ENCODE data around the gene CCPG1.
"Not testable (repeated sequence)": the region's sequence is repeated elsewhere in the genome, so short reads cannot be mapped to it uniquely, and the experiment has no call there.

The CCPG1 gene, protein sequence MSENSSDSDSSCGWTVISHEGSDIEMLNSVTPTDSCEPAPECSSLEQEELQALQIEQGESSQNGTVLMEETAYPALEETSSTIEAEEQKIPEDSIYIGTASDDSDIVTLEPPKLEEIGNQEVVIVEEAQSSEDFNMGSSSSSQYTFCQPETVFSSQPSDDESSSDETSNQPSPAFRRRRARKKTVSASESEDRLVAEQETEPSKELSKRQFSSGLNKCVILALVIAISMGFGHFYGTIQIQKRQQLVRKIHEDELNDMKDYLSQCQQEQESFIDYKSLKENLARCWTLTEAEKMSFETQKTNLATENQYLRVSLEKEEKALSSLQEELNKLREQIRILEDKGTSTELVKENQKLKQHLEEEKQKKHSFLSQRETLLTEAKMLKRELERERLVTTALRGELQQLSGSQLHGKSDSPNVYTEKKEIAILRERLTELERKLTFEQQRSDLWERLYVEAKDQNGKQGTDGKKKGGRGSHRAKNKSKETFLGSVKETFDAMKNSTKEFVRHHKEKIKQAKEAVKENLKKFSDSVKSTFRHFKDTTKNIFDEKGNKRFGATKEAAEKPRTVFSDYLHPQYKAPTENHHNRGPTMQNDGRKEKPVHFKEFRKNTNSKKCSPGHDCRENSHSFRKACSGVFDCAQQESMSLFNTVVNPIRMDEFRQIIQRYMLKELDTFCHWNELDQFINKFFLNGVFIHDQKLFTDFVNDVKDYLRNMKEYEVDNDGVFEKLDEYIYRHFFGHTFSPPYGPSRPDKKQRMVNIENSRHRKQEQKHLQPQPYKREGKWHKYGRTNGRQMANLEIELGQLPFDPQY

DNA sequence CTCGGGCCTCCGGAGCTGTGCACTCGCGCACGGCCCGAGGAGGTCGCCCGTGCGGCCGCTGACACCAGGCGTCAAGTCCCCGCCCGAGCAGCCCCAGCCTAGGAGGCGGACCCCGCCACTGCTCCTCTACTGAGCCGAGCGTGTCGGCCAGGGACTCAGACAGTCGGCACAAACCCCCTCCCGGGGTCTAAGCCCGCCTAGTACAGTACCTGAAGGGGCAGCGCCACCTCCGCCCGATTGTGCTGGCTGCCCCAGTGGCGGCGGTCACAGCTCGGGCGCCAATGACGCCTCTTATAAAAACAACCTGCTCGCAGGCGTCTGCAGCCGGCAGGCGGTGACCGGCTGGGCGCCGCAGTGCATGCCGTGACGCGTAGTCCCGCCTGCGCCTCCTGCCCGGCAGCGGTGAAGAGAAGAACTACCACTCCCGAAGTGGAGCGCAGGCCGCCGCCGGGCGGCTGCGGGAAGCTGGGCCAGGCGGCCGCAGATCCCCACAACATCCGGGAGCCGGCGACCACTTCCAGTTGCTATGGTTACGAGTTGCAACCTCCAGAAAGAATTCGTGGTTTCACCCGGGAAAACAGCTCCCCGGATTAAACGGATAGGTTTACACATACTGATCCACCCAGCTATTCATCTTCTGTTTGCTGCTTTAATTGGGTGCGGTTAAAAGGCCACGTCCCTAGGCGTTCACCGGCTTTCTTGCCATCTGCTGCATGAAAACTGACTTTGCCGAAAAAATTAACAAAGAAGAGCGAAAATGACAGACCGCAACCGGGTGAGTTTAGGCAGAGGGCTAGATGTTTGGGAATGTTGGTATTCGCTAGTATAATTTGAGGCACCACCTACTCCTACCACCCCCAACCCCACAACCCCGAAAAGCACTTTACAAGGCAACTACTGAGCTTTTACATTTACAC, at the start of gene CCPG1, which contains the start of gene PIERCE2:
TSS of gene CCPG1 (minus strand) at position 348 of the 917 bp plus-strand sequence. CDS start 18,935 bp downstream, outside the sequence.
TSS of gene PIERCE2 (plus strand) at position 484 of the 917 bp plus-strand sequence. CDS start at position 758, 274 bp downstream.
- DNase-seq = peak; percentile 97

DNA sequence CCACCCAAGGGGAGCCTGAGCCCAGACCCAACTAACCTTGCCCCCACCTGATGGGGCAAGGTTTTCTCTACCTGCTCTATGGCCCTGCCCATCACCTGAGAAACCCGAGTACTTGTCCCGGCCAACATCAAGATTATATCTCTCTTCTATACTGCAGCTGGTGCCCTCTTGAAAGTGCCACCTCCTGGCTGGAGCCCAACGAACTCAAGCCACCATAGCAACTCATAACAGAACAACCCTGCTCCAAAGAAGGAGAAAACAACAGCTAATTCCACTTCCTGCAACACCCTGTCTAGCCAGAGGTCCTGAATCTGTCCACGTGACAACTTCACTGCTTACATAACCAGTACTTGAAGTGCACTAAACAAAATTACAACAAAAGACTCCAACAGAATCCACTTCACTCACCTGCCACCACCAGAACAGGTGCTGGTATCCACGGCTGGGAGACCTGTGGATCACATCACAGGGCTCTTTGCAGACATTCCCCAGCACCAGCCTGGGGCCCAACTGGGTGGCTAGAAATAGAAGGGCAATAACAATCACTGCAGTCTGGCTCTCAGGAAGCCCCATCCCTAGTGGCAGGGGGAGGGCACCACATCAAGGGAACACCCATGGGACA, 49.4 kb upstream of the CCPG1 start:
- DNase-seq = no peak

GRCh38 chr15:55447030-55447394, 38.9 kb upstream of the CCPG1 start:
- DNase-seq = not testable (repeated sequence)

GRCh38 chr15:55446379-55447029, 38.3 kb upstream of the CCPG1 start:
- not testable (repeated sequence) for DNase-seq

DNA sequence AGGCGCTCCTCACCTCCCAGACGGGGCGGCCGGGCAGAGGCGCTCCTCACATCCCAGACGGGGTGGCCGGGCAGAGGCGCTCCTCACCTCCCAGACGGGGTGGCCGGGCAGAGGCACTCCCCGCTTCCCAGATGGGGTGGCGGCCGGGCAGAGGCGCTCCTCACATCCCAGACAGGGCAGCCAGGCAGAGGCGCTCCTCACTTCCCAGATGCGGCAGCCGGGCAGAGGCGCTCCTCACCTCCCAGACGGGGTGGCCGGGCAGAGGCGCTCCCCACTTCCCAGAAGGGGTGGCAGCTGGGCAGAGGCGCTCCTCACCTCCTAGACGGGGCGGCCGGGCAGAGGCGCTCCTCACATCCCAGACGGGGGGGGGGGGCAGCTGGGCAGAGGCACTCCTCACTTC, 37.8 kb upstream of the CCPG1 start:
- not testable (repeated sequence) for DNase-seq

DNA sequence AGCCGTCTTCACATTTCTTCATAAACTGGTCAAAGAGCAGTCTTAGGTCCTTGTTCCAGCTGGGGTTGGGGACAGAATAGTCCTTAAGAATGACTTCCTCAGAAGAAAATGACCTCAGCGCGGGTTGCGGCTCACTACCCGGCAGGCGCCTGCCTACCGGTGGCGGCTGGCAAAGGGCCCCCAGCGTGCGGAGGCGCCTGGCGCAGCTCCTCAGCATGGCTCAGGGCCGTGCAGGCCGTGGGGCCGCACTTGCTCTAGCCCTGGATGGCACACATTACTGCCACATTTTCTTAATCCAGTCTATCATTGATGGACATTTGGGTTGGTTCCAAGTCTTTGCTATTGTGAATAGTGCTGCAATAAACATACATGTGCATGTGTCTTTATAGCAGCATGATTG, 35.0 kb upstream of the CCPG1 start:
- not testable (repeated sequence) for DNase-seq

- DNase-seq = peak; percentile 85
Measured at GRCh38 chr15:55434989-55435825, 27.0 kb upstream of the CCPG1 start.

DNA sequence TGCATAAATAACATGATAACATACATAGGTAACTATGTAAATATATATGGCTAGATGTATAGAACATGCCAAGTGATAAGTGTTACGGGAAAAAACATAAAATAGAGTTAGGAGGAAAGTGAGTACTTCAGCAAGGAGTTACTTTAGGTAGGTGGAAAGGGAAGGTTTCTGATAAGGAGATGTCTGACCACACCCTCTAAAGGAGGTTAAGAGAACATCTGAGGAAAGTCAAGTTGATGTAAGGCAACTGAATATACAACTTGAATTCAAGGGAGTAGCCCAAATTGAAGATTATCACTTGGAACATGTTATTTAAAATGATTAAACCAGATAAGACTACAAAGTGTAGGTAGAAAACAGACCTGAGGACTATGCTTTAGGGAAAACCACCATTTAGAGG, 13.9 kb upstream of the CCPG1 start:
- peak; percentile 29 for DNase-seq

DNA sequence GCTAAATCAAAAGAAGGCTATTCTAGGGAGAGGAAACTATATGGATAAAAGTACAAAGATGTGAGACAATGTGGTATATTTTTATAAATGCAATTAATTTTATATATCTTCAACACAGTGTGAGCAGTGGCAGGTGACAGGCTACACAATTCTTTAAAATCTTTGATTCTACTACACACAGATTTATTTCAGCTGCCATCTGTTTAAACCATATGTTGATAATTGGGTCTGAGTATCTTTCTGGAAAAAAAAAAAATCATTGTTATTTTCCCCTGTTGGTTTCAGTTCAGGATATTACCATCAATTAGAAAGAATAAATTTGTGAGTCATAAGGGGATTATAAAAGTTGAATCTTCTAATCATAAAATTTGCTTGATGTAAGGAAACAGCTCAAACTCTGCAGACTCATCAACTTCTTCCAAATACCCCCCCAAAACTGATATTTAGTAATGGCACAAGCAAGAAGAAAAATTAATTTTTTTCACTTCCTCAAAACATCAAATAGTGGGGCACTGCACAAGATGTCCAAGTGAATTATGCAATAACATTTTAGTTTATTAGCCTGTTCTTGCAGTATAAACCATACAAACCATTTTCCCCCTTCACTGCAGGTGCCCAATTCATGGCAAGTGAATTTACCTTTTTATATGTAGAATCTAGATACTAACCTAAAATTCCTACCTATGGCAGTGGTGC, 12.2 kb upstream of the CCPG1 start:
- no peak for DNase-seq

DNA sequence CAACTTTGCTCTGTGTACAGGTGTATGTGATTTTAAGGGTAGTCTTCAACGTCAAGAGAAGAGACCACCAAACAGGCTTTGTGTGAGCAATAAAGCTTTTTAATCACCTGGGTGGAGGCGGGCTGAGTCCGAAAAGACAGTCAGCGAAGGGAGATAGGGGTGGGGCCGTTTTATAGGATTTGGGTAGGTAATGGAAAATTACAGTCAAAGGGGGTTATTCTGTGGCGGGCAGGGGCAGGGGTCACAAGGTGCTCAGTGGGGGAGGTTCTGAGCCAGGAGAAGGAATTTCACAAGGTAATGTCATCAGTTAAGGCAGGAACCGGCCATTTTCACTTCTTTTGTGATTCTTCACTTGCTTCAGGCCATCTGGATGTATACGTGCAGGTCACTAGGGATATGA, 9.5 kb upstream of the CCPG1 start:
- DNase-seq = not testable (repeated sequence)

GRCh38 chr15:55408976-55409375, 817 bp upstream of the CCPG1 start:
- not testable (repeated sequence) for DNase-seq

GRCh38 chr15:55407498-55408011, 604 bp downstream of the CCPG1 start:
- DNase-seq = no peak

DNA sequence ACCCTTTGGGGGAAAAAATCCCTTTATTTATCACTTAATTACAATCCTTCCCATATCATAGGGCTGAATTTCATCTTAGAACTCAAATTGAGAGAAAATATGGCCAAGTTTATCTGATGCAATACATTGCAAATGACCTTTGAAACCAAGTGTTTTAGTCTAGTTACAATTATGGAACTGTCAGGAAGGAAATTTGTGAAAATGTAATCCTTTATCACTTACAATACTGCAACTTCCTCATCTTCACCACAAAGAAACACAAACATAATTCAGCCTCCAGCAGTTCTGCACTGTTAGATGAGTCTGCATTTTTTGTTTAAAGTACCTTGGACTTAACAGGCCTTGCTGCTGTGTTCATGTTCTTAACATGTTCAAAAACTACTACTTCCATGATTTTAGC, 4.6 kb downstream of the CCPG1 start:
- DNase-seq = peak; percentile 93

DNA sequence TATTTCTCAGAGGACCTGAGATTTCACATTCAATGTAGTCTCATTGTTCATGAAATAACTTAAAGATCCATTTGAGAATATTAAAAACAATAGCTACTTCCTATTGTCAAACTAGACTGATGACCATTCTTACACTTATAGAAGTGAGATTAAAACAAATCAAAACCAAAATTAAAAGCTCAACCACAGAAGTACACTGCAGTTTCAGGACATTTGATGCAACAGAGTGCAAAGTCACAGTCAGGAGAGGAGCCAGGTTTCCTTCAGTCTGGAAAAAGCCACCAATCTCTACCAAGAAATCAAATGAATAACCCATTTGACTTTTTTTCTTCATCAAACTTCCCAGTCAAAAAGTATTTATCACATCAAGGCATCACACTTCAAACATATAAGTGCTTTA, 5.5 kb downstream of the CCPG1 start:
- no peak for DNase-seq

GRCh38 chr15:55401786-55402246, 6.3 kb downstream of the CCPG1 start:
- no peak for DNase-seq

GRCh38 chr15:55400050-55400449, 8.1 kb downstream of the CCPG1 start:
- DNase-seq = not testable (repeated sequence)

GRCh38 chr15:55398243-55398642, 9.9 kb downstream of the CCPG1 start:
- DNase-seq = no peak

DNA sequence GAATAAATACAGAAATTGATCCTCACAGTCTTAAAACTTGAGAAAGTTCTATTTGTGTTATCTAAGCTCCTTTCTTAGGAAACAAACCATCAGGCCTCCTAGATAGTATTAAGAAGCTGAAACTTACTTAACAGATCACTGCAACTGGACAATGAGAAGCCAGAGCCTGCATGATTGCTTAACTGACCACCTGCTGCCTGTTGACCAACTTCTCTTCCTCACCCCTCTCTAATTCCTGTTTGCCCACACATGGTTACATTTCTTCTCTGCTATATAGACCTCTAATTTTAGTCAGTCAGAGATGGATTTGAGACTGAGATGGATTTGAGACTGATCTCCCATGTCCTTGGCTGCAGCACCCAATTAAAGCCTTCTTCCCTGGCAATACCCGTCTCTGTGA, 13.5 kb downstream of the CCPG1 start:
- DNase-seq = peak; percentile 47

DNA sequence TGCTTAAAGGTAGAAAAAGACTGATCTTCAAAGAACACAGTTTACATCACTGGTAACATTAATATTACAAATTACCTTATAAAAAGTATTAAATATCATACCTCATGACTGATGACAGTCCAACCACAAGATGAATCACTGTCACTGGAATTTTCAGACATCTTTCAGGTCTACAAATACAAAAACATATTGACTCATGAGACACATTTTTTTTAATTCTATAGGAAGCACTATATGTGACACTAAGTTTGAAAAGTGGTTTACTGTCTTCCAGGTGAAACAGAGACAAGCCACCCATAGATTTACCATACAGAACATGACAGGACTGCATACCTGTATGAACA, 18.9 kb downstream of the CCPG1 start:
- no peak for DNase-seq

DNA sequence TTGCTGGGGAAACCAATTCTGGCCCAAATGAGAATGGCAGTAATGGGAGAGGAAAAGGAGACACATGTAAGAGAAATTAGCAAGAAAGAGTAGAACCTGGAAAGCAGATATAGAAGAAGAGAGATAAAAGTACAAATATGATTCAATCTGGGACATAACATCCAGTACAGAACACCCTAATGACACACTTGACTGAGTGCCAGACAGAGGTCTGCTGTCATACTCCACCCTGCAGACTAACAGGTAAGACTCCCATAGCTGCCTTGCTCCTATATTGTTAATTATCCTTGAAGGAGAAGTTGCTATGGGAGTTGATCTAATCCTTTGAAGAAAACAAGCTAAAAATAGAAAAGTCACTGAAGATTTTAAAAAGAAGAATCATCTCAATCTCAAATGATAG, 21.1 kb downstream of the CCPG1 start:
- DNase-seq = no peak

All from hematopoietic multipotent progenitor cell treated with erythropoietin and hydrocortisone succinate and interleukin-3 and kit ligand, for 4 days (in vitro differentiated cells).